Epidermal melanocyte (primary cell): Measurements from ENCODE around the gene GPD2.
"Not testable (repeated sequence)": the region's sequence is repeated elsewhere in the genome, so short reads cannot be mapped to it uniquely, and the experiment has no call there.

Experiments used
- DNase-seq: peaks from one replicate; pipeline ENCODE4 v3.0.0; 2011; ENCODE audit warnings: low spot score; ENCODE audit not compliant: insufficient read length

The GPD2 gene

DNA sequence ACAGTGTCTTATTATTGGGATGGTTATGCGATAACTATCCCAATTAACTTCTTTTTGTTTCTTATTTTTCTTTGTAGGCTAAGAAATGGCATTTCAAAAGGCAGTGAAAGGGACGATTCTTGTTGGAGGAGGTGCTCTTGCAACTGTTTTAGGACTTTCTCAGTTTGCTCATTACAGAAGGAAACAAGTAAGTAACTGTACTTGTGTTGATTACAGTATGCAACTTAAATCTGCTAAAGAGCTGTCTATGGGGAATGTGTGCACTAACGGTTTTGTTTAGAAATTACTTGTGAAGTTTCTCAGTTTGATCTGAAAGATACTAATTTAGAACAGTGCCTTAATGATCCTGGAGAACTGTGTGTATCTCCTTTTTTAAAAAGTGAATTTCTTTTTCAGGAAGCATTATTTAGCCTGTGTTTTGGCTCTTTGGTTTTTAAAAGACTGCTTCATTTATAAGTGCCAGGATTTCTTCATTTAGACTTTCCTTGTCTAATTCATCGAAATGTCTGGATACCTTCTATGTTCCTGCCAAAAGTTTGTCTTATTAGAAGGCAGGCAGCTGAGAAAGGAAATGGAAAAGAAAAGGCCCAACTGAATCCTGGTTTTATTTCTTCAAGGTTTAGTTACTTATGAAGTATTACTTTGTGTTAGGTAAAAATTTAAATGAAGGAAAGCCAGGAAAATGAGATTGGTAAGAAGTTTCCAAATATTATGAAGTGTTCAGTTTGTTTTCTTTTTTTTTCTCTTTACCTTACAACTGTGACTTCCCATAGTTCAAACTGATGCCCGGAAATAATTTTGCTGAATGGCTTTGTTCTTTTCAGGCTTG, 40.1 kb downstream of the GPD2 start:
- DNase-seq = no peak

DNA sequence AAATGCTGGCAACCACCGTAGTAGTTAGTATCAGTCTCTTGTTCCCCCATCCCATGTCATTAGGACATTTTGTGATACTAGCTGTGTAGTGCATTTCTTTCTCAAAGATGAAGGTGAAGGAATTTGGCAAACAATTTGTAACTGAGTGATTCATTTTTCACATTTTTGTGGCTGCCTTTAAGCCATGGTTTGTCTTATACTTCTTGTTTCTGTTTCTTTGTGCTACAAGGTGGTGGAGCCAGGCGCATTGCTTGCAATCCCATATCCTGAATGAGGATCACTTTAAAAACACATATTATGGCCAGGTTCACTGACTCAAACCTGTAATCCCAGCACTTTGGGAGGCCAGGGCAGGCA, 40.6 kb downstream of the GPD2 start:
- no peak for DNase-seq

DNA sequence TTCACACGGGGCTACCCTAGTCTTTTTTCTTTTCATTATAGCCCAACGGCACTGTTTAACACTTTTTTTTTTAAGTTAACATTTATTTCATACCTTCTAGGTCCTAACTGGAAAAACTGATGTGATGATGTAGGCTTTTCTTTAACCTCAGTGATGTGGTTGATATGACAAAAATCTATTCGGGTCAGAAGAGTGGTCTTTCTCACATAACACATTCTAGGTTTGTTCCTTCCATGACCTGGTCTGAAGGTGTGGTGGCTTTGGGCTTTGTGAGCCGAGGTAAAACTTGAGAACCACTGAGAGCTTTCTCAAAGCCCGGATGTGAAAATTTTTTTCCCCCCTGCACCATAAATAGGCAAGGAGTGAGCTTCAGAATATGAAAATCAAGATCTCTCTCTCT, 44.2 kb downstream of the GPD2 start:
- no peak for DNase-seq

DNA sequence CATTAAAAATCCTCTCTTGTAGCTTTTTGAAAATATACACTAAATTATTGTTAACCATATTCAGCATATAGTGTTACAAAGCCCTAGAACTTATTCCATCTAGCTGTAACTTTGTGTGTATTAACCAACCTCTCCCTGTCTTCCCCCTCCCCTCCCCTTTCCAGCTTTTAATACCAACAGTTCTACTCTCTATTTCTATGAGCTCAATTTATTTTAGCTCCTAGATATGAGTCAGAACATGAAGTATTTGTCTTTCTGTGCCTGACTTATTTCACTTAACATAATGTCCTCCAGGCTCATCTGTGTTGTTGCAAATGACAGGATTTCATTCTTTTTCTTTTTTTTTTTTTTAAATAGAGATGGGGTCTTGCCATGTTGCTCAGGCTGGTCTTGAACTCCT, 45.1 kb downstream of the GPD2 start:
- DNase-seq = no peak

DNA sequence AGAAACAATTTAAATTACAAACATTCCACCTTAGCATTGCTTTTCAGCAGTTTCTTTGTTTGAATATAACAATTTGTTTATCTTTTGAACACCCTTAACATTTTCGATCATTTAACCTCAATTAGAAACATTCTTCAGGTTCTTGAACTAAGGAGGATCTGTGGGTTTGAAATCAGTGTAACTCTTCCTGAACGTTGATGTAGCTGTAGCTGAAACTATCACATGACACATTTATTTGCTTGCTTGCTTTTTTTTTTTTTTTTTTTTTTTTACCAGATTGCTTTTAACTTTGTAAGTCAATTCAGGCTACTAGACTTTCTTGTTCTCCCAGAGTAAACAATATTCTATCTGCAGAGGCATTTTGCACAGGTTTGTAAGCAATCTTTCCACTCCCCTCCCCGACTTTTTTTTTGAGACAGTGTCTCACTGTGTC, 47.6 kb downstream of the GPD2 start:
- no peak for DNase-seq

DNA sequence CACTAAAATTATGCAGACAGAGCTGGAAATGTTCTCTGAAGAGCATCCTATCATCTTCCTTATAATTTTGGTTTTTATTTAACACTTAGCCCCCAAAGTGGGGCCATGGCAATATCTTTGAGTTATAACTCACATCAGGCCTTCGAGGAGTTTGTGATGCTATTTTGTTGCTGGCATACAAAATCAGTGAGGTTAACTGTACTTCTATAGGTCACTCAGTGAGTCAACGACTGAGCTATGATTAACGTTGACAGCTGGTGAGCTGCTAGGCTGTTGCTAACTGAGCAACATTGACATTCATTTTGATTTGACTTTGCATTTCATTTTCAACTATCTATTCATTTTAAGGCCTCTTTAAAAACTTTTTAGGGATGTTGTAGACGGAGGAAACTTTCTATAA, 50.0 kb downstream of the GPD2 start:
- DNase-seq = no peak

DNA sequence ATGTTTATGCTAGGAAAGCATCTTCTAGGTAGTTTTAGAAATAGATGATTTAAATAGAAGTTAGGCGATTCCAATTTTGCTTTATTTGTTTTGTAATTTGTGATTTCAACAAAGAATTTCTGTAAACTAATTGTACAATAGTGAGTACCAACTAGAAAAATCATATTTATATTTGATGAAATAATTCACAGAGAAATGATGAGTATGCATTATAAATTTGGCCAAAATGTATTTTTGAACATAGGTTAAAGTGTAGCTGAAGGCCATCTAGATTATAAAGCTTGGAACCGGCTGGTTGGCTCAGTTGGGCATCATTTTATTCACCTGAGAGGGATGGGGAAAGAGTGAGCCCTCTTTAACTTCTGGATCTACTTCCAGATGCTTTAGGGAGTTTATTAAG, 50.4 kb downstream of the GPD2 start:
- no peak for DNase-seq

DNA sequence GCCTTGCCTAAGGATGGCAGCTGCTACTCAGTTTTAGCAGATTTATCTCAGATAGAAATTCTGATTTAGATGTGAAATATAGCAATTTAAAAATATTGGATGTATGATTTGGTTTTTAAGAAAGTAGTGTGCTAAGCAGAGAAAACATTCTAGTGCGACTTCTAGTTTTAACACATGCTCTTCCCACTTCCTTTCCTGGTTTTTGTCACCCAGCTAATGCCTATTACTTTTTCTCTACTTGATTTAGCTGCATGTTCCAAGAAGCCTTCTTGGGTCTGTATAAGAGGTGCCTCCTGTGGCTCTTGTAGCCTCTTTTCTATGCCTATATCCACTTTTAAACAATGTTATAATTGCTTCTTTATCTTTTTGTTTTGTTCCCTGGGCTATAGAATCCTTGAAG, 53.0 kb downstream of the GPD2 start:
- no peak for DNase-seq

DNA sequence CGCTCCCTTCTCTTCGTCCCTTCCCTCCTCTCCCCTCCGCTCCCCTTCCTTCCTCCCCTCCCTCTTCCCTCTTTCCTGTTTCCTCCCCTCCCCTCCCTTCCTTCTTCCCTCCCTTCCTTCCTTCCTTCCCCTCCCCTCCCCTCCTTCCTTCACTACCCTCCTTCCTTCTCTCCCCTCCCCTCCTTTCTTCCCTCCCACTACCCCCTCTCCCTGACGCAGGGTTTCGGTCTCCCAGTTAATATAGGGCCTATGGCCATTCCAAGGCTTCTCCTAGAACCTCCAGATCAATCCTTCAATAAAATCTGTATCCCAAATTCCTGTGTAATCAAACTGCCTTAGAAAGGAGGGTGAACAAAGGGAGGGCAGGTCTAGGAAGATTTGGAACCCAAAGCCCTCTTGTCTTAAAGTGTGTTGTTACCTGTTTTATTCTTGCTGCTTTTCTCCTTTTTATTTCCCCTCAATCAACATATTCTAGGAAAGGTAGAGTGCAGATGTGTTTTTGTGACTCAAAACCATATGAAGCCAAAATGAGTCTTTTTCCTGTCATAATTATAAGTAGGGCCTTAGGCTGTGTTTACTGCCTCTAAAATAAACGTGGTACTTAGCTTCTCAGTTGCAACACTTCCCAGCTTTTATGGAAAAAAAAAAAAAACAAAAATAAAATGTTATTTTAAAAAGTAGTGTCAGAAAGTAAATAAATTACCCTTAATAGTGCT, 53.7 kb downstream of the GPD2 start:
- no peak for DNase-seq

DNA sequence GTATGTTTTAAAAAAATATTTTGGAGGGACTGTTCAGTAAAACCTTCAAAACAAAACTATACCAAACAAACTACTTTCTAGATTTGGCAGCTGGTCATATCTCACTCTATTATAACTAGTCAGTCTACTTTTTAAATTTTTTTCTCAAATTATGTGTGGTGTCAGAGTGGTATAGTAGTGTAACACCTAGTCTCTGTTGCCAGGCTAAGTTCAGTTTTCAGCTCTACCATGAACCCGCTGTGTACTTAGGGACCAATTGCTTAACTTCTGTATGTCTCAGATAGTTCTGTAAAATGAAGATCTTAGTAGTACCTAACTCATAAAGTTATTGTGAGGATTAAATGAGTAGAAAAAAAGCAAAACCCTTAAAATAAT, 54.3 kb downstream of the GPD2 start:
- no peak for DNase-seq

DNA sequence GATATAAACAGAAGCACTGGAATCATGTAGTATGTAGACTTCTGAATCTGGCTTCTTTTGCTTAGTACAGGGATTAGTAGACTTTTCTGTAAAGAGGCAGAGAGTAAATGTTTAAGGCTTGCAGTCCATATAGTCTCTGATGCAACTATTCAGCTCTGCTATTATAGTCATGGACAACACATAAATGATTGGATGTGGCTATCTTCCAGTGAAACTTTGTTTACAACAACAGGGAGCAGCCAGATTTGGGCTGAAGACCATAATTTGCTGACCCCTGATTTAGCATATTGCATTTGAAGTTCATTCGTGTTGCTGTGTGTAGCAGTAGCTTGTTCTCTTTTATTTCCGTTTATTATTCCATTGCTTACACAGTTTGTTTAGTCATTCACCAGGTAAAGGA, 55.0 kb downstream of the GPD2 start:
- no peak for DNase-seq

DNA sequence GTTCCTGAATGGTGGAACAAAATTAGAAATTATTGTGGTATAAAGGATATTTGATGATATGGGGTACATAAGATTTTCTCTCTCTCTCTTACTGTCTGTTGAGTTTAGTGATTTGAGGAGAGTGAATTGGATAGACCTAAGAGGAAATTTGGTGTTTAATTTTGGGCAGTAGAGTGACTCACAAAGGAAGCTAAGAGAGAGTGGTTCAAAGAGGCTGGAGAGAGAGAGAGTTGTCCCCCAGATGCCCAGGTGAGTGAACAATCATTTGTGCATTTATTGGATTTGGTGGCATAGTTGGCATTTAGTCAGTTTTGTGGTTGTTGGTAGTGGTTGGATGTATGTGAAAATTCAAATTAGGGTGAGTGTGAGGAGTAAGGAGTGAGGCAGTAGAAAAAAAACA, 56.8 kb downstream of the GPD2 start:
- no peak for DNase-seq

DNA sequence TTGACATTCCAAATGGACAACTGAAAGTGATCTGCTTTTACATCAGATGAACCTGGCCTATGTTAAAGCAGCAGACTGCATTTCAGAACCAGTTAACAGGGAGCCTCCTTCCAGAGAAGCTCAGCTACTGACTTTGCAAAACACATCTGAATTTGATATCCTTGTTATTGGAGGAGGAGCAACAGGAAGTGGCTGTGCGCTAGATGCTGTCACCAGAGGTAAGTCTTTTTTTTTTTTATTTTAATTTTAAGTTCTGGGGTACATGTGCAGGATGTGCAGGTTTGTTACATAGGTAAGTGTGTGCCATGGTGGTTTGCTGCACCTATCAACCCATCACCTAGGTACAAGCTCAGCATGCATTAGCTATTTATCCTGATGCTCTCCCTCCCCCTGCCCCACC, 59.8 kb downstream of the GPD2 start:
- DNase-seq = not testable (repeated sequence)

DNA sequence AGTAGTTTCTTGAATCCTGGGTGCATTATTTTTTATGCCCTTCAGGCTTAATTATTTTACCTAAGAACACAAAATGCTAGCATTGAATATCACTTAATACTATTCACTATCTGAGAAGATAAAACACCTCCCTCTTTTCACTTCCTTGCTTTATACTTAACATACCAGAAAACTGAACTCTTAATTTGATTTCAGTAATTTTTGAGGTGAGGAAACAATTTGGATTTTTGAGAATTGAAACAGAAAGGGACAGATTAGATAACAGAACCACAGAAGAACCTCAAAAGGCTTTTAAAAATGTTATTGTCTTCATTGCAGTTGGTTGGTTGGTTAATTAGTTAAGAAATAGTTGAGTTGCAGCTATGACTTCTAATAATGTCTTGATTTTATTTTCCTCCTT, 69.5 kb downstream of the GPD2 start:
- DNase-seq = no peak

DNA sequence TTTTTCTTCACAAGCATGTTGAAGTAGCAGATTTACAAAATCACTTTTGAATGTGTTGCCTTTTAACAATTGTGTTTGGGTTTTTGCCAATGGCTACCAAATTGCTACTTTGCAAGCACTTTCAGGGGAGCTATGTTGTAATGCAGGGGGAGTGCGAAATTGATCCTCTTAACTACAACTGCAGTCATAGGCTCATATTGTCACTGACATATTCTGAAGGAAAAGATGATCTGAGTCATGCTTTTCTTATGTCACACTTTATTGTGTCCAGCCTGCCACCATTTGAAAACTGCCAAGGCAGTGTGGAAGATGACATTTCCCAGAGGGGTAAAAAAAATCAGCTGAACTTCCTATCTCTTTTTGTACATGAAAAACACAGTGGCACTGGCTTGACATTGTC, 74.9 kb downstream of the GPD2 start:
- DNase-seq = no peak

DNA sequence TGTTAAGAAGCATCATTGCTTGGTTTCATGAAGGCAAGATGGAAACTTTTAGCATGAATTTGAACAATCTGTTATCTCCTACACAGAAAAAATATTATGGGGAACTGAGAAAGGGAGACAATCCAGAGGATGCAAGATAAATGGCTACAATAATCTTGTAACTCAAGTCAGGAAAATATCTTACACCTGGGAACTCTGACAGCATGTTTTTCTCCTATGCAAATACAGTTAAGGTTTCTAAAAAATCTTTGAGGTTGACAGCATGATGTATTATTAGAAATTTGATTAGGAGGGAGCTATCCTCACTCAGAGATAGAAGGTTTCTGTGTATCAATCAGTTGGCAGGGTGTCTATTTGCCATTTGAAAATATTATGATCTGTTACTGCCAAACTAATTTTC, 75.6 kb downstream of the GPD2 start:
- DNase-seq = no peak

DNA sequence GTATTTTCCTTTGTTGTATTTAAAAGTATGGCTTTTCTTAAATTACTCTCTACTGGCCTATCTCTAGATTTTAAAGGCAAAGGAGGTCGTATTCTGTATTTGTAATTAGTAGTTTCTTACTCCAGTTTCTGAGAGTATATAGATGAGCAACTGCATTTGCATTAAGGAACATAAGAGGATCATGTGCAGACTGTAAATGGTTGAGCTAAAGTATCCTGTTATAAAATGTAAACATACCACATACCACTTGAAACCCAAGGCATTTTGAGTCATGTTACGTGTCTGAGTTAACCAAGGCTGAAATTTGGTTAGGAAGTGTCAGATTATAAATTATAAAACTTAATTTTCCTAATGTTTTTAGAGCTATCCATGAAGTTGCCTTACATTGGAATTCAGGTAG, 76.3 kb downstream of the GPD2 start:
- DNase-seq = no peak

DNA sequence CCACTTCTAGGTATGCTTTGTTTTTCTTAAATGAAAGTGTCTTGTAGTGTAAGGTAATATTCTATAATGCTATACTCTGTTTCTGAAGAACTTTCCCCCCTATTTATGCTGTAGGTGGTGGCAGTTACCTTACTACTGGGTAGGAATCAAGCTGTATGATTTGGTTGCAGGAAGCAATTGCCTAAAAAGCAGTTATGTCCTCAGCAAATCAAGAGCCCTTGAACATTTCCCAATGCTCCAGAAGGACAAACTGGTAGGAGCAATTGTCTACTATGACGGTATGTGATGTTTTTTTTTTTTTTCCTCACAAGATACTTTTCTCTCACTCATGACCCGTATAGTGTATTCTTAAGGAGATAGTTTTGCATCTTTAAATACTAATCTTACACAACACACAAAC, 77.0 kb downstream of the GPD2 start:
- no peak for DNase-seq

DNA sequence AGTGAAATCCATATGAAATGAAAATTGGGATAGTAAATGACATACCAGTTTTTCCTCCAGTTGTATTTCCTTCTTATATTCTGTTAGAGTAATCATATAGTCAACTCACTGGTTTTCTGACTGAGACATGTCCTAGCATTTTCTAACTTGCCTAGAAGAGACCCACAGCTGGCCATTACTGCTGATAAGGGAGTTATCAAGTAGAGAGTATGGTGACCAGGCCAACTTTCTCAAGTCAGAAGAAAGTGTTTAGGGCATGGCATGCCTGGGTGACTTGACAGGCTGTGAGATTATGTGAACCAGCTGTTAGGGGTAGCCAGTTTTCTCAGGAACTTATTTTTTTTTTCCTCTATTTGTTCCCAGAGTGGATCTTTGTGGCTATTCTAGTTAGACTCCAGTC, 81.2 kb downstream of the GPD2 start:
- no peak for DNase-seq

DNA sequence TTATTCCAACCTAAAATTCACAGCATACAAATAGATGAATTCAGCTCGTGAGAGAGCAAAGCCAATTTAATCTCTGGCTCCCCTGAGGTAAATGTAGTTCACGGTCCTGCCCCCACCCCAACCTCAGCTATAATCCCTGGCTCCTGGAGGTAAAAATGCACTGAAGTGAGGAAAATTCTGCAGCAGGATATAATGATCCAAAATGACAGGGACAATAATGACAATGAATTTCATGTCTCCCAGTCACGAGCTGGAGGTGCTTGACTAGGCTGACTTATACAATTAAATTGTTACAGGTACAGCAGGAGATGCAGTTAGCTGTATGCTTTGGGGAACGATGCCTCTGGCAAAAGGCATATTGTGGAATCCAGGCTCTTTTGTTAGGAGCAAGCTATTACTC, 82.0 kb downstream of the GPD2 start:
- DNase-seq = no peak

DNA sequence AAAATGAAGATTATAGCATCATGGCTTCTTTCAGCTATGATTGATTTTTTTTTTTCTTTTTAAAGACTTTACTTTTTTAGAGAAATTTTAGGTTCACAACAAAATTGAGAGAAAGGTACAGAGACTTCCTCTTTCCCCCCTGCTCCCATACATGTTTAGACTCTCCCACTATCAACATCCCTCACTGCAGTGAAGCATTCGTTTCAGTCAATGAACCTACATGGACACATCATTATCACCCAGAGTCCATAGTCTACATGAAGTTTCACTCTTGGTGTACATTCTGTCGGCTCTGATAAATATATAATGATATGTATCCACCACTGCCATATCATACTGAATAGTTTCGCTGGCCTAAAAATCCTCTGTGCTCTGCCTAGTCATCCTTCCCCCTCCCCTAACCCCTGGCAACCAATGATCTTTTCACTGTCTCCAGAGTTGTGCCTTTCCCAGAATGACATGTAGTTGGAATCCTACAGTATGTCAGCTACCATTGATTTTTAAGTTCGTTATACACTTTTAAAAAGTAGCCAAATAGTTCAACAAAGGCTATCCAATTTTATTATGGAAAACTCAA, 86.8 kb downstream of the GPD2 start:
- no peak for DNase-seq

DNA sequence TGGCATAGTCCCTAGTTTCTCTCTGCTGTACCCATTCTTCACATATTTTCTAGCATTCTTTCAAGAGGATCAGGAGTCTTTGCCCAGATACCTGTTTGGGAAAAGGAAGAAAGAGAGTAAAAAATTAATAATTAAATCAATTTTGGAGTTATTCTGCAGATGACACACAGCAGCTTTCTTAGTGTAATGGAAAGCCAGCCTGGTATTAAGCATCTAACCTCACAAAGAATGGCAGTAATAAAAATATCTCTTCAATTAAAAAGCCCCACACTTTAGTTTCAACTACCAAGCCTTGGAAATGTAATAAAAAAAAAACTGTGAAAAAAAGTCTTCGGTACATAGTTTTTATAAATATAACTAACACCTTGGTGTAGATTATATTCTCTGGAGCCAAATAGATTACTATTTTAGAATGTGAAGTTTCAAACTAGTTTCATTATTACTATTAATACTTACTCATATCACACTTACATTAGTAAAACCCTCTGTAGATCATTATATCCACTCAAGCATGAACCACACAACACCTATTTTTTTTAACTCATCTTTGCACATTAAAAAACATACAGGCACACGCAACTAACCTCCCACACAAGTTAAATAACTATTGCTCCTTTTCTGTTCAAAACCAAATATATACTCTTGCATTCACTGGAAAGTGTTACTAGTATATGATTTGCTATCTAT, 90.9 kb downstream of the GPD2 start:
- DNase-seq = no peak
